Natural killer cell treated with Interleukin-12 subunit alpha and Interleukin-12 subunit beta and Interleukin-15 and Interleukin-18, amount 100 ng/mL, for 72 hours (primary cell): ENCODE results near the gene SYTL2. TPM values are rescaled to one million over a fixed set of nuclear protein-coding genes. Genes with fewer than 3 reads are reported as not detected.

Source experiments
- ATAC-seq, 2 donors: fragments of 150-1000 bp; cut with Tn5 transposase in 1 of 2; sonication (Bioruptor Pico), chemical (Tn5 transposase) in 1 of 2; 2 replicates each; pipeline ENCODE4 v1.10.0; 2021
- DNase-seq: peaks from one replicate; pipeline ENCODE4 v3.0.0; 2022; ENCODE audit warnings: low spot score
- H3K27ac Mint-ChIP-seq, 2 donors: 1 replicate in 1 of 2; 2 replicates in 1 of 2; pipeline ENCODE4 v1.8.0; 2022; ENCODE audit warnings: mixed read lengths in 2 of 2, mild to moderate bottlenecking in 1 of 2, moderate library complexity in 1 of 2
- H3K27me3 Mint-ChIP-seq, 2 donors: 1 replicate in 1 of 2; 2 replicates in 1 of 2; pipeline ENCODE4 v1.8.0; 2022; ENCODE audit warnings: mixed read lengths in 2 of 2
- H3K36me3 Mint-ChIP-seq: one replicate; pipeline ENCODE4 v1.8.0; 2022; ENCODE audit warnings: mixed read lengths
- H3K4me1 Mint-ChIP-seq, 2 donors: 1 replicate in 1 of 2; 2 replicates in 1 of 2; pipeline ENCODE4 v1.8.0; 2022; ENCODE audit warnings: low read depth in 2 of 2, mixed read lengths in 2 of 2, mild to moderate bottlenecking in 1 of 2
- H3K4me3 Mint-ChIP-seq: one replicate; pipeline ENCODE4 v1.8.0; 2022; ENCODE audit warnings: mixed read lengths
- H3K9me3 Mint-ChIP-seq: 2 replicates; pipeline ENCODE4 v1.8.0; 2022; ENCODE audit warnings: mixed read lengths
- total RNA-seq, 2 donors: library from RNA; stranded (reverse); gene quantifications; one replicate each; pipeline ENCODE4 v1.2.3, GENCODE V29; 2022

Gene SYTL2
- total RNA-seq, 2 donors from 2014 or later, result 68.8 to 74.8 TPM

DNA sequence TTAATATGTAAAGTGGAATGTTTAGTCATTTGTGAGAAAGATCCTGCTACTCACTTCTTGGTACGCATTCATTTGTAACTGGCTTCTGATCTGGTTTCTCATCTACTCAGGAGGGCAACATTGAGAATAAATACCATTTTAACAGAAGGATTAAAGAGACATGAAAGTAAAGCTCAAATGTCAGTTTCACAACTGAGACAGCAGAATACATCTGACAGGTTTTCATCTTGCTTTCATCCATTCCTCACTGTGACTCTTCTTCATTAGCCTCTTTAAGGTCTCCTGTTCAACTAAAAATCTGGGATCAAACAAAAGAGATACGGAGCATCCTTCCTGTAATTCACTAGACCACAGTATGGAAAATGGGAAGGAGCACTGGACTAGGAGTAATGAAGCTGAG is 93.5 kb downstream of the SYTL2 start:
- Mint-ChIP-seq H3K9me3 (no peaks in the 10 kb centered on the region), H3K4me3 (no peak overlapping the region), H3K27me3 (no peaks in the 10 kb centered on the region), H3K27ac (no peak overlapping the region), H3K36me3 (peaks cover 4% of the 10 kb centered on the region), H3K4me1 (peaks cover 0 to 6% of the 10 kb centered on the region in 2 donors)
- no peak for DNase-seq
- no peak for ATAC-seq

- ATAC-seq (no peak), DNase-seq (no peak)
- no peak overlapping the region for H3K27ac Mint-ChIP-seq
- H3K4me3 Mint-ChIP-seq, result no peak overlapping the region
- no peaks in the 10 kb centered on the region for H3K9me3 Mint-ChIP-seq
- H3K27me3 Mint-ChIP-seq, result no peaks in the 10 kb centered on the region
- H3K36me3 Mint-ChIP-seq, result peaks cover 4% of the 10 kb centered on the region
- peaks cover 0 to 8% of the 10 kb centered on the region in 2 donors for H3K4me1 Mint-ChIP-seq
Measured at GRCh38 chr11:85712953-85713352, 98.0 kb downstream of the SYTL2 start.

- peaks cover 10% of the 10 kb centered on the region for H3K36me3 Mint-ChIP-seq
- H3K27me3 Mint-ChIP-seq, result no peaks in the 10 kb centered on the region
- peaks cover 0 to 7% of the 10 kb centered on the region in 2 donors for H3K4me1 Mint-ChIP-seq
- no peak for ATAC-seq
- H3K9me3 Mint-ChIP-seq, result no peaks in the 10 kb centered on the region
- no peak overlapping the region for H3K27ac Mint-ChIP-seq
- H3K4me3 Mint-ChIP-seq, result no peak overlapping the region
- DNase-seq, result no peak
Measured at GRCh38 chr11:85710917-85711316, 100.0 kb downstream of the SYTL2 start.

GRCh38 chr11:85709941-85710702 is 100.8 kb downstream of the SYTL2 start:
- peaks cover 0 to 7% of the 10 kb centered on the region in 2 donors for H3K4me1 Mint-ChIP-seq
- H3K9me3 Mint-ChIP-seq, result no peaks in the 10 kb centered on the region
- no peak overlapping the region for H3K4me3 Mint-ChIP-seq
- peaks cover 14% of the 10 kb centered on the region for H3K36me3 Mint-ChIP-seq
- no peak for ATAC-seq
- H3K27ac Mint-ChIP-seq, result peak overlapping the region in 1 of 2 donors; percentile 5
- H3K27me3 Mint-ChIP-seq, result no peaks in the 10 kb centered on the region
- no peak for DNase-seq

GRCh38 chr11:85705800-85706199 is 105.1 kb downstream of the SYTL2 start:
- Mint-ChIP-seq H3K4me3 (no peak overlapping the region), H3K36me3 (peaks cover 14% of the 10 kb centered on the region), H3K4me1 (peaks cover 0 to 4% of the 10 kb centered on the region in 2 donors), H3K9me3 (no peaks in the 10 kb centered on the region), H3K27me3 (no peaks in the 10 kb centered on the region), H3K27ac (peak overlapping the region in 1 of 2 donors; percentile 21)
- ATAC-seq (no peak), DNase-seq (no peak)

- Mint-ChIP-seq H3K9me3 (no peaks in the 10 kb centered on the region), H3K4me1 (peaks cover 8 to 9% of the 10 kb centered on the region in 2 donors), H3K27me3 (no peaks in the 10 kb centered on the region), H3K36me3 (peaks cover 14% of the 10 kb centered on the region), H3K27ac (no peak overlapping the region), H3K4me3 (no peak overlapping the region)
- DNase-seq (no peak), ATAC-seq (no peak)
Measured at GRCh38 chr11:85704967-85705366, 106.0 kb downstream of the SYTL2 start.

DNA sequence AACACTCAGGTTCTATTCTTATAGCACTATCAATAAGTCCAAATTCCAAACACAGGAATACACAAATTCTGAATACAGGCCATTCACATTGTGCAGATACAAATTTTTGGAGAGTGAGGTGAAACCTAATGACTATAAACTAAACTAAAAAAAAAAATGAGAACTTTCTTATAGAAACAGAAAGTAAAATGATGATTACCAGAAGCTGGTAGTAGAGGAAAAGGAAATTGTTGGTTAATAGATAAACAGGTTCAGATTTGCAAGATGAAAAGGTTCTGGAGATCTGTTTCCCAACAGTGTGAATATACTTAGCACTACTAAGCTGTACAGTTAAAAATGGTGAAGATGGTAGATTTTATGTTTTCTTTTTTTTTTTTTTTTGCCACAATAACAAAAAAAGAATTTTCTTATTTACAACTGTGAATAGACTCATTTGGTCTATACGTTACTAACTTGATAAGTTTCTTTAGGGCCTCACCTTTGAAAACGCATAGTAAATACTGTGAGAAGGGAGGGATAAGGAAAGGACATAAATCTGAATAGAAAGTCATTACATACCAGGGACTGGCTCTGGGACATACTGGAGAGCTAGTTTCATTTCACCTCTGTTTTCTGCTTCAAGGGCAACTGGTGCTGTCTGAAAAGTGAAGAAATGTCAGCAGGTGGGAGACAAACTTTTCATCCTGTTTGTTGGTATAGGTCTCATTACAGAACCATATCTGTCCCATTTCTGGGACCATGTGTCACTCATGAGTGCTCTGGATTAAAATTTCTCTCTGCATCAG is 110.8 kb downstream of the SYTL2 start:
- DNase-seq (no peak), ATAC-seq (peak; percentile 72 to 73)
- Mint-ChIP-seq H3K4me3 (peak overlapping the region; percentile 52), H3K9me3 (no peaks in the 10 kb centered on the region), H3K4me1 (peaks cover 27 to 38% of the 10 kb centered on the region in 2 donors), H3K27ac (peak overlapping the region; percentile 90 to 98), H3K36me3 (peaks cover 14% of the 10 kb centered on the region), H3K27me3 (no peaks in the 10 kb centered on the region)

DNA sequence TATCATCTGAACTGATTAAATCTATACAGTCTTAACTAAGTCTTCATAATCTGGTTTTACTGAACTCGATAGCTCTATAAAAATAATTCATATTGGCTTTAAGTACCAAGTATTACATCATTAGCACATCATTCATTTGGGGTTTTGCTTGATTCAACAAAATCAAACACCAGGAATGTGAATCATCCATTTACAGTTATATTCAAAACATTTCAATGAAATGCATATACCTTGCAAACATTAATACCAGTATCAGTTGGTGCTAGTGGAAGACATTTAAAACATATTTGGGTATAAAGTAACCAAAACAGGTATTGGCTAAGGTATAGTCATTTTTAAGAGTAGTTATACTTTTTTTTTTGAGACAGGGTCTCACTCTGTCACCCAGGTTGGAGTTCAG is 112.7 kb downstream of the SYTL2 start:
- peaks cover 27 to 38% of the 10 kb centered on the region in 2 donors for H3K4me1 Mint-ChIP-seq
- H3K27me3 Mint-ChIP-seq, result no peaks in the 10 kb centered on the region
- peak overlapping the region; percentile 90 to 98 for H3K27ac Mint-ChIP-seq
- H3K36me3 Mint-ChIP-seq, result peaks cover 11% of the 10 kb centered on the region
- no peaks in the 10 kb centered on the region for H3K9me3 Mint-ChIP-seq
- ATAC-seq, result peak in 1 of 2 donors; percentile 18
- H3K4me3 Mint-ChIP-seq, result peak overlapping the region; percentile 41
- no peak for DNase-seq

DNA sequence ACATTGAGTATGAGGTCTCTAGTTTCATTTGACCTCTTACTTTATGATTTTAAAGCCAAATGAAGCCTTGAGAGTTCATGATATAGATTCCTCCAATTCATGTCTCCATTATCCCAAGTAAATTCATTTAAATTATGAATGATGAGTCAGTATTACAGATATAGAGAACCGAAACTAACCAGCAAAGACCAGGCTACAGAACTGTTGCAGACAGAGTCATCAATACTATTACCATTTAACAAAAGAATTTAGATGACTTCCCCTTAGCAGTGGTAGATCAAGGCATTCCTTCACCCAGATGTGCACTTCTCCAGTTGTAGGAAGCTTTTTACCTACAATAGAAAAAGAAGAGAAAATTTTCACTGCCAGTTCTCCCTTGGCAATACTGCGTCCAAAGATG is 113.2 kb downstream of the SYTL2 start:
- no peaks in the 10 kb centered on the region for H3K9me3 Mint-ChIP-seq
- no peak for DNase-seq
- no peaks in the 10 kb centered on the region for H3K27me3 Mint-ChIP-seq
- peak overlapping the region; percentile 90 to 98 for H3K27ac Mint-ChIP-seq
- H3K36me3 Mint-ChIP-seq, result peaks cover 10% of the 10 kb centered on the region
- peak overlapping the region; percentile 41 for H3K4me3 Mint-ChIP-seq
- peak in 1 of 2 donors; percentile 64 for ATAC-seq
- peaks cover 27 to 38% of the 10 kb centered on the region in 2 donors for H3K4me1 Mint-ChIP-seq

DNA sequence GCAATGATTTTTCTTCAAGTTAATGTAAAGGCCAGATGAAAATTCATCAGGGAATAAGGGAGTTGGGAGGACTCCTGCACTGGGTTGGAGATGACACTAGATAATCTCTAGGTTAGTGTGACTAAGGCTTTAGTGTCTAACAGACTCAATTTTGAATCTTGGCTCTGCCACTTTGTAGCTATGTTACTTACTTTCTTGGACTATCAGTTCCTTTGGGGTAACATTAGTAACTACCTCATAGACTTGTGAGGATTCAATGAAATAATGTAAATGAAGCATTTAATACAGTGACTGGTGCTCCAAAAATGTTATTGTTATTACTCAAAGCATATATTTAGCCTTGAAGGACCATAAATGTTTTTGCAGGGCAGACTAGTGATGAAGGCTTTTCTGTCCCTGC is 115.4 kb downstream of the SYTL2 start:
- peak overlapping the region in 1 of 2 donors; percentile 6 for H3K27ac Mint-ChIP-seq
- no peak overlapping the region for H3K4me3 Mint-ChIP-seq
- ATAC-seq, result no peak
- no peak for DNase-seq
- no peaks in the 10 kb centered on the region for H3K9me3 Mint-ChIP-seq
- H3K4me1 Mint-ChIP-seq, result peaks cover 25 to 35% of the 10 kb centered on the region in 2 donors
- no peaks in the 10 kb centered on the region for H3K27me3 Mint-ChIP-seq
- H3K36me3 Mint-ChIP-seq, result peaks cover 13% of the 10 kb centered on the region

- no peak overlapping the region for H3K27ac Mint-ChIP-seq
Measured at GRCh38 chr11:85694385-85694980, 116.5 kb downstream of the SYTL2 start.

GRCh38 chr11:85685820-85686459 is 125.0 kb downstream of the SYTL2 start, which contains the start of gene CCDC89:
CCDC89 (minus strand) TSS chr11:85686195; CDS start chr11:85686130, 65 bp downstream.
- DNase-seq, result no peak
- no peaks in the 10 kb centered on the region for H3K9me3 Mint-ChIP-seq
- H3K27me3 Mint-ChIP-seq, result no peaks in the 10 kb centered on the region
- H3K36me3 Mint-ChIP-seq, result peaks cover 10% of the 10 kb centered on the region
- peak within 1 kb of the TSS in 1 of 2 donors; percentile 75 for H3K27ac Mint-ChIP-seq
- H3K4me3 Mint-ChIP-seq, result no peak within 1 kb of the TSS
- no peak for ATAC-seq
- H3K4me1 Mint-ChIP-seq, result peaks cover 16 to 23% of the 10 kb centered on the region in 2 donors

More at GRCh38 chr11:85694385-85694980, 116.5 kb downstream of the SYTL2 start:
- Mint-ChIP-seq H3K4me1 (peaks cover 20 to 25% of the 10 kb centered on the region in 2 donors), H3K9me3 (no peaks in the 10 kb centered on the region), H3K36me3 (peaks cover 20% of the 10 kb centered on the region), H3K27me3 (no peaks in the 10 kb centered on the region), H3K4me3 (no peak overlapping the region)
- ATAC-seq, result no peak
- DNase-seq, result no peak

DNA sequence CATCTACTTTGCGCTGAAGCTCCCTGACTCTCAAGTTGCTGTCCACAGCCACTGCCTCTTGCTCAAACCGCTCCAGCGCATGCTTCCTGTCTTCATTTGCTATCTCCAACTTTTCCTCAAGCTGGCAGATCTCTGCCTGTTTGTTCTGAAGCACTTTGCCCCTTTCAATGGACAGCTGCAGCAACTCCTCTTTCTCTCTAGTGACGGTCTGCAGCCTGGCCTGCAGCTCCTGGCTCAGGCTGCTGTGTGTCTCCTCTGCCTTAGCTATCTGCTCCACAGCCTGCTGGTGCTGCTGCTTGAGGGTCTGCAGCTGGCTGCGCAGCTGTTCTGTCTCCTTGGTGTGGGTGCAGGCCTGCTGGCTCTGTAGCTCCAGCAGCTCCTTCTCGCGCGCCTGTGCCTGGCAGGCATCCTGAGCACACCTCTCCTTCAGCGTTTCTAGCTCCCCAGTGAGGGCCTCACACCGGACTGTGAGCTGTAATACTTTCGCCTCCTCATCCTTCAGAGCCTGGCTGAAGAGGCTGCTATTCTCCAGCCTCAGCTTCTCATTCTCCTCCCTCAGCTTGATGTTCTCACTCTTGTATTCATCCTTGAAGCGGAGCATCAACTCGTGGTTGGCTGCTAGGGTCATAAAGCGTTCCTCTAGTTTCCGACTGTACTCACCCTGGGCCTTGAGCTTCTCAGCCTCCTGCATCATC is 125.7 kb downstream of the SYTL2 start:
- peaks cover 22 to 28% of the 10 kb centered on the region in 2 donors for H3K4me1 Mint-ChIP-seq
- H3K36me3 Mint-ChIP-seq, result peaks cover 4% of the 10 kb centered on the region
- H3K27me3 Mint-ChIP-seq, result no peaks in the 10 kb centered on the region
- H3K27ac Mint-ChIP-seq, result peak overlapping the region in 1 of 2 donors; percentile 75
- H3K9me3 Mint-ChIP-seq, result no peaks in the 10 kb centered on the region
- ATAC-seq (no peak), DNase-seq (no peak)
- H3K4me3 Mint-ChIP-seq, result no peak overlapping the region
